HG02973 (cell line): ENCODE results near the gene NBR1.
"Not testable (repeated sequence)": the region's sequence is repeated elsewhere in the genome, so short reads cannot be mapped to it uniquely, and the experiment has no call there.

Experiments used
- ATAC-seq: cut with Tn5 transposase; IDR thresholded peaks from one replicate; pipeline ENCODE4 v1.9.1; 2021; ENCODE audit warnings: moderate library complexity; ENCODE audit not compliant: unreplicated experiment

The NBR1 gene

GRCh38 chr17:43213545-43213944 lies 42.5 kb downstream of the NBR1 start:
- no peak for ATAC-seq

GRCh38 chr17:43215341-43215740 lies 44.3 kb downstream of the NBR1 start:
- no peak for ATAC-seq

- ATAC-seq: no peak
Measured at GRCh38 chr17:43216369-43216761, 45.4 kb downstream of the NBR1 start.

- ATAC-seq: no peak
Measured at GRCh38 chr17:43216762-43217613, 46.0 kb downstream of the NBR1 start.

- no peak for ATAC-seq
Measured at GRCh38 chr17:43217614-43218087, 46.6 kb downstream of the NBR1 start.

GRCh38 chr17:43219001-43219400 lies 48.0 kb downstream of the NBR1 start:
- ATAC-seq: no peak

GRCh38 chr17:43219746-43220380 lies 48.8 kb downstream of the NBR1 start:
- ATAC-seq: no peak

- ATAC-seq: no peak
Measured at GRCh38 chr17:43220511-43221125, 49.6 kb downstream of the NBR1 start.

- ATAC-seq: no peak
Measured at GRCh38 chr17:43224146-43224705, 53.2 kb downstream of the NBR1 start.

- no peak for ATAC-seq
Measured at GRCh38 chr17:43226393-43226792, 55.4 kb downstream of the NBR1 start.

GRCh38 chr17:43228020-43228782 lies 57.2 kb downstream of the NBR1 start, which contains the start of gene CCDC200:
Gene CCDC200, minus strand, starts transcription at chr17:43228623. Its CDS starts 69 bp downstream, at chr17:43228554.
- not testable (repeated sequence) for ATAC-seq

GRCh38 chr17:43231205-43232020 lies 60.4 kb downstream of the NBR1 start:
- ATAC-seq: not testable (repeated sequence)

GRCh38 chr17:43232021-43232699 lies 61.1 kb downstream of the NBR1 start:
- not testable (repeated sequence) for ATAC-seq

- not testable (repeated sequence) for ATAC-seq
Measured at GRCh38 chr17:43233263-43233662, 62.2 kb downstream of the NBR1 start.

GRCh38 chr17:43233877-43234276 lies 62.9 kb downstream of the NBR1 start, which contains the start of gene RNU2-1:
Gene RNU2-1, minus strand, starts transcription at chr17:43233977.
- not testable (repeated sequence) for ATAC-seq

GRCh38 chr17:43239597-43239996 lies 68.6 kb downstream of the NBR1 start:
- ATAC-seq: not testable (repeated sequence)

GRCh38 chr17:43240596-43241352 lies 69.8 kb downstream of the NBR1 start:
- ATAC-seq: not testable (repeated sequence)

GRCh38 chr17:43246456-43246855 lies 75.4 kb downstream of the NBR1 start:
- not testable (repeated sequence) for ATAC-seq
